H1 (cell line): ENCODE results near the gene SNAI1. TPM values are rescaled to one million over a fixed set of nuclear protein-coding genes. Genes with fewer than 3 reads are reported as not detected.

Experiments
- BRCA1 ChIP-seq: IDR thresholded peaks from 2 replicates; pipeline ENCODE4 v1.6.1; 2012; ENCODE audit warnings: low read depth, low read length, improper control_type of control experiment
- CBX5 ChIP-seq: fragments of 300-800, 300-1000 bp; sonication (generic); IDR thresholded peaks from 2 replicates; pipeline ENCODE4 v1.7.1; 2016; ENCODE audit warnings: antibody characterized with exemption, low read length, low read depth
- EGR1 ChIP-seq: IDR thresholded peaks from 2 replicates; pipeline ENCODE4 v1.6.1; 2011; ENCODE audit warnings: low read depth, low read length, borderline replicate concordance
- FOSL1 ChIP-seq: IDR thresholded peaks from 2 replicates; pipeline ENCODE4 v1.6.1; 2011; ENCODE audit warnings: mild to moderate bottlenecking, low read depth, low read length, moderate library complexity; ENCODE audit not compliant: insufficient read depth
- HDAC2 ChIP-seq, 2 experiments: fragments of 300-600 bp in 1 of 2; sonication (generic) in 1 of 2; IDR thresholded peaks; 2 replicates each; pipeline ENCODE4 v1.6.1; 2011 to 2012; ENCODE audit warnings: low read depth in 2 of 2, low read length in 2 of 2, mild to moderate bottlenecking in 2 of 2, moderate library complexity in 2 of 2, borderline replicate concordance in 1 of 2, inconsistent platforms in 1 of 2
- JUN ChIP-seq: IDR thresholded peaks from 2 replicates; pipeline ENCODE4 v1.6.1; 2011; ENCODE audit warnings: low read depth, mild to moderate bottlenecking, improper control_type of control experiment, low read length
- TAF7 ChIP-seq: optimal IDR thresholded peaks from 2 replicates; pipeline ENCODE3; 2011; ENCODE audit warnings: low read depth, mild to moderate bottlenecking, inconsistent platforms, low read length, moderate library complexity, borderline replicate concordance
- TBP ChIP-seq: IDR thresholded peaks from 2 replicates; pipeline ENCODE4 v1.6.1; 2011; ENCODE audit warnings: low read depth, low read length, improper control_type of control experiment
- polyA plus RNA-seq, 7 experiments: library from polyadenylated mRNA; depleted of rRNA in 3 of 7; stranded (reverse) in 5 of 7; unstranded in 2 of 7; fragments of >200 nt in 5 of 7; fragments of 200-250 nt in 2 of 7; gene quantifications; 1 replicate in 5 of 7; 2 replicates in 1 of 7; 4 replicates in 1 of 7; pipeline versions ENCODE4 v1.2.1 to v1.2.3, GENCODE V29; 2011 to 2013; ENCODE audit warnings: missing spikeins in 2 of 7, mixed read lengths in 2 of 7
- total RNA-seq: library from RNA; stranded (reverse); fragmentation: NEBNext Ultra II Directional; extraction: Animal tissue kit (Norgen Biotek cat#: 25700); gene quantifications from 2 replicates; pipeline ENCODE4 v1.2.1, GENCODE V29; 2021

The SNAI1 gene
- total and polyA plus RNA-seq, 2 of the 8 experiments (the other 6 are each of a cell fraction or from before 2014, with no cell fraction given): 6.5 to 8.0 TPM

- no peak for TF ChIP-seq HDAC2 (IDR thresholded peaks at IDR 0.05; ENCODE audit: borderline replicate concordance in 1 of 2, low read depth in 2 of 2, low read length in 2 of 2)
- no peak for TF ChIP-seq TBP
- no peak for TF ChIP-seq EGR1
- no peak for TF ChIP-seq CBX5
- TF ChIP-seq TAF7: no peak
- no peak for TF ChIP-seq JUN
- no peak for TF ChIP-seq BRCA1
- TF ChIP-seq FOSL1: no peak
These were observed 51.9 kb downstream of the SNAI1 start (continued) for GRCh38 chr20:50034567-50035180.
